SJSA1 (cell line): Measurements from ENCODE around the gene TIAL1. TPM values are rescaled to one million over a fixed set of nuclear protein-coding genes. Genes with fewer than 3 reads are reported as not detected.
"Not testable (repeated sequence)": the region's sequence is repeated elsewhere in the genome, so short reads cannot be mapped to it uniquely, and the experiment has no call there.

Source experiments
- DNase-seq, 2 experiments: peaks; one replicate each; pipeline ENCODE4 v3.0.0-alpha.2; 2015 to 2020; ENCODE audit warnings: low spot score in 2 of 2, low read depth in 1 of 2
- H3K27ac ChIP-seq: fragments of 250-450 bp; sonication (Bioruptor Pico); 2 replicates; pipeline ENCODE4 v1.5.1; 2020; ENCODE audit warnings: mild to moderate bottlenecking, moderate library complexity
- H3K27me3 ChIP-seq: fragments of 250-450 bp; sonication (Bioruptor Pico); replicated peaks from 2 replicates; pipeline ENCODE4 v1.5.1; 2020; ENCODE audit warnings: mild to moderate bottlenecking, moderate library complexity
- H3K36me3 ChIP-seq: fragments of 250-450 bp; sonication (Bioruptor Pico); 2 replicates; pipeline ENCODE4 v1.5.1; 2020; ENCODE audit warnings: mild to moderate bottlenecking
- H3K4me1 ChIP-seq: fragments of 250-450 bp; sonication (Bioruptor Pico); replicated peaks from 2 replicates; pipeline ENCODE4 v1.6.1; 2021; ENCODE audit warnings: mild to moderate bottlenecking
- H3K4me3 ChIP-seq: fragments of 250-450 bp; sonication (Bioruptor Pico); 2 replicates; pipeline ENCODE4 v1.5.1; 2020; ENCODE audit warnings: mild to moderate bottlenecking
- H3K9me3 ChIP-seq: fragments of 250-450 bp; sonication (Bioruptor Pico); replicated peaks from 2 replicates; pipeline ENCODE4 v1.5.1; 2020; ENCODE audit warnings: mild to moderate bottlenecking
- total RNA-seq: library from RNA; depleted of rRNA; stranded (reverse); fragments of >200 nt; shearing (Covaris generic); gene quantifications from 2 replicates; pipeline ENCODE4 v1.2.3, GENCODE V29; 2014

TIAL1 gene
- total RNA-seq, 1 experiment from 2014 or later = 47.8 TPM

- Histone ChIP-seq H3K27ac (no peak overlapping the region), H3K4me3 (no peak overlapping the region), H3K27me3 (no peaks in the 10 kb centered on the region), H3K4me1 (no peaks in the 10 kb centered on the region), H3K9me3 (no peaks in the 10 kb centered on the region), H3K36me3 (no peaks in the 10 kb centered on the region)
- no peak for DNase-seq
These were observed 29.0 kb upstream of the TIAL1 start for GRCh38 chr10:119625570-119626280.

GRCh38 chr10:119621078-119621384 lies 24.3 kb upstream of the TIAL1 start:
- no peak for DNase-seq
- Histone ChIP-seq H3K4me1 (no peaks in the 10 kb centered on the region), H3K9me3 (no peaks in the 10 kb centered on the region), H3K27ac (no peak overlapping the region), H3K27me3 (no peaks in the 10 kb centered on the region), H3K4me3 (no peak overlapping the region), H3K36me3 (no peaks in the 10 kb centered on the region)

GRCh38 chr10:119620241-119621077 lies 23.7 kb upstream of the TIAL1 start:
- Histone ChIP-seq H3K27ac (no peak overlapping the region), H3K4me3 (no peak overlapping the region), H3K27me3 (peaks cover 3% of the 10 kb centered on the region; the same call in 1 of the 2 replicates), H3K9me3 (no peaks in the 10 kb centered on the region), H3K36me3 (no peaks in the 10 kb centered on the region), H3K4me1 (no peaks in the 10 kb centered on the region)
- no peak for DNase-seq

GRCh38 chr10:119619811-119620210 lies 23.0 kb upstream of the TIAL1 start:
- DNase-seq, H3K27ac ChIP-seq, H3K27me3 ChIP-seq, H3K4me1 ChIP-seq, H3K9me3 ChIP-seq, H3K36me3 ChIP-seq, H3K4me3 ChIP-seq: not testable (repeated sequence)

- Histone ChIP-seq H3K27me3 (peaks cover 3% of the 10 kb centered on the region; the same call in 1 of the 2 replicates), H3K4me3 (no peak overlapping the region), H3K36me3 (no peaks in the 10 kb centered on the region), H3K27ac (no peak overlapping the region), H3K4me1 (no peaks in the 10 kb centered on the region), H3K9me3 (no peaks in the 10 kb centered on the region)
- no peak for DNase-seq
These were observed 22.5 kb upstream of the TIAL1 start for GRCh38 chr10:119619215-119619614.

GRCh38 chr10:119616882-119617570 lies 20.3 kb upstream of the TIAL1 start:
- DNase-seq = no peak
- no peaks in the 10 kb centered on the region for H3K36me3 ChIP-seq
- no peak overlapping the region for H3K4me3 ChIP-seq
- no peaks in the 10 kb centered on the region for H3K4me1 ChIP-seq
- no peaks in the 10 kb centered on the region for H3K9me3 ChIP-seq
- peaks cover 3% of the 10 kb centered on the region; the same call in 1 of the 2 replicates for H3K27me3 ChIP-seq
- no peak overlapping the region for H3K27ac ChIP-seq

GRCh38 chr10:119614686-119615085 lies 17.9 kb upstream of the TIAL1 start:
- H3K36me3 ChIP-seq = no peaks in the 10 kb centered on the region
- DNase-seq = no peak
- H3K9me3 ChIP-seq = no peaks in the 10 kb centered on the region
- H3K4me3 ChIP-seq = no peak overlapping the region
- H3K27me3 ChIP-seq = peaks cover 3% of the 10 kb centered on the region; the same call in 1 of the 2 replicates
- no peak overlapping the region for H3K27ac ChIP-seq
- no peaks in the 10 kb centered on the region for H3K4me1 ChIP-seq

GRCh38 chr10:119613741-119614140 lies 17.0 kb upstream of the TIAL1 start:
- no peak overlapping the region for H3K27ac ChIP-seq
- DNase-seq = peak in 1 of 2 experiments; percentile 14

GRCh38 chr10:119611433-119611832 lies 14.7 kb upstream of the TIAL1 start:
- no peak for DNase-seq

More at GRCh38 chr10:119613741-119614140, 17.0 kb upstream of the TIAL1 start:
- Histone ChIP-seq H3K9me3 (no peaks in the 10 kb centered on the region), H3K36me3 (no peaks in the 10 kb centered on the region), H3K4me3 (no peak overlapping the region), H3K4me1 (no peaks in the 10 kb centered on the region), H3K27me3 (peaks cover 3% of the 10 kb centered on the region; the same call in 1 of the 2 replicates)

GRCh38 chr10:119609516-119609915 lies 12.8 kb upstream of the TIAL1 start:
- Histone ChIP-seq H3K27ac (no peak overlapping the region), H3K36me3 (no peaks in the 10 kb centered on the region), H3K4me3 (no peak overlapping the region), H3K9me3 (no peaks in the 10 kb centered on the region), H3K4me1 (no peaks in the 10 kb centered on the region; the same call in 1 of the 2 replicates), H3K27me3 (no peaks in the 10 kb centered on the region)
- DNase-seq = peak in 1 of 2 experiments; percentile 3

More at GRCh38 chr10:119611433-119611832, 14.7 kb upstream of the TIAL1 start:
- H3K27ac ChIP-seq = no peak overlapping the region
- no peaks in the 10 kb centered on the region for H3K36me3 ChIP-seq
- no peaks in the 10 kb centered on the region; the same call in 1 of the 2 replicates for H3K4me1 ChIP-seq
- no peak overlapping the region for H3K4me3 ChIP-seq
- H3K9me3 ChIP-seq = no peaks in the 10 kb centered on the region
- H3K27me3 ChIP-seq = peaks cover 3% of the 10 kb centered on the region; the same call in 1 of the 2 replicates

GRCh38 chr10:119608316-119609155 lies 11.8 kb upstream of the TIAL1 start:
- DNase-seq = peak; percentile 26 to 47
- Histone ChIP-seq H3K27me3 (no peaks in the 10 kb centered on the region), H3K4me1 (no peaks in the 10 kb centered on the region; the same call in 1 of the 2 replicates), H3K9me3 (no peaks in the 10 kb centered on the region), H3K4me3 (no peak overlapping the region), H3K36me3 (no peaks in the 10 kb centered on the region), H3K27ac (no peak overlapping the region)

- H3K27ac ChIP-seq = no peak overlapping the region
- H3K9me3 ChIP-seq = no peaks in the 10 kb centered on the region
- no peaks in the 10 kb centered on the region for H3K27me3 ChIP-seq
- no peaks in the 10 kb centered on the region for H3K36me3 ChIP-seq
- H3K4me3 ChIP-seq = no peak overlapping the region
- H3K4me1 ChIP-seq = no peaks in the 10 kb centered on the region; the same call in 1 of the 2 replicates
- DNase-seq = no peak
These were observed 7.7 kb upstream of the TIAL1 start for GRCh38 chr10:119604468-119604867.
